ENCODE data around the gene SLC38A1.

The SLC38A1 gene

GRCh38 chr12:46246021-46246700 is 22.7 kb downstream of the SLC38A1 start:
- H3K4me2 ChIP-seq (ENCODE audit: low read length): no peak overlapping the region
- H3K9ac ChIP-seq: no peak overlapping the region
- no peaks in the 10 kb centered on the region for H3K4me1 ChIP-seq
- no peak overlapping the region for H3K4me3 ChIP-seq (ENCODE audit: low read depth, low read length)
- TF ChIP-seq CTCF (IDR thresholded peaks at IDR 0.05): no peak
- H2AFZ ChIP-seq: no peak overlapping the region
- peaks cover 57% of the 10 kb centered on the region for H3K79me2 ChIP-seq
- H3K36me3 ChIP-seq (ENCODE audit: control insufficient read depth, insufficient read depth, low read length): no peaks in the 10 kb centered on the region
- H3K27ac ChIP-seq: no peak overlapping the region
- H3K9me3 ChIP-seq (ENCODE audit: control insufficient read depth, low read length): no peaks in the 10 kb centered on the region
- H3K27me3 ChIP-seq (ENCODE audit: control insufficient read depth, insufficient read depth, low read length): no peaks in the 10 kb centered on the region

- peaks cover 53% of the 10 kb centered on the region for H3K79me2 ChIP-seq
- H3K27ac ChIP-seq: no peak overlapping the region
- H3K36me3 ChIP-seq (ENCODE audit: control insufficient read depth, insufficient read depth, low read length): no peaks in the 10 kb centered on the region
- H3K4me3 ChIP-seq (ENCODE audit: low read depth, low read length): no peak overlapping the region
- no peak overlapping the region for H2AFZ ChIP-seq
- no peak for TF ChIP-seq CTCF (IDR thresholded peaks at IDR 0.05)
- no peak overlapping the region for H3K4me2 ChIP-seq (ENCODE audit: low read length)
- H3K9me3 ChIP-seq (ENCODE audit: control insufficient read depth, low read length): no peaks in the 10 kb centered on the region
- no peak overlapping the region for H3K9ac ChIP-seq
- H3K4me1 ChIP-seq: no peaks in the 10 kb centered on the region
- H3K27me3 ChIP-seq (ENCODE audit: control insufficient read depth, insufficient read depth, low read length): no peaks in the 10 kb centered on the region
Measured at GRCh38 chr12:46244997-46245396, 23.8 kb downstream of the SLC38A1 start.

- Histone ChIP-seq H3K4me1 (no peaks in the 10 kb centered on the region), H3K9me3 (ENCODE audit: control insufficient read depth, low read length) (no peaks in the 10 kb centered on the region), H3K27ac (no peak overlapping the region), H3K4me2 (ENCODE audit: low read length) (no peak overlapping the region), H3K27me3 (ENCODE audit: control insufficient read depth, insufficient read depth, low read length) (no peaks in the 10 kb centered on the region), H3K4me3 (ENCODE audit: low read depth, low read length) (no peak overlapping the region), H2AFZ (no peak overlapping the region), H3K36me3 (ENCODE audit: control insufficient read depth, insufficient read depth, low read length) (no peaks in the 10 kb centered on the region), H3K9ac (no peak overlapping the region), H3K79me2 (peaks cover 49% of the 10 kb centered on the region)
- TF ChIP-seq CTCF (IDR thresholded peaks at IDR 0.05): no peak
Measured at GRCh38 chr12:46244273-46244915, 24.4 kb downstream of the SLC38A1 start.

GRCh38 chr12:46242569-46242968 is 26.3 kb downstream of the SLC38A1 start:
- no peaks in the 10 kb centered on the region for H3K27me3 ChIP-seq (ENCODE audit: control insufficient read depth, insufficient read depth, low read length)
- H2AFZ ChIP-seq: no peak overlapping the region
- no peak overlapping the region for H3K9ac ChIP-seq
- peaks cover 45% of the 10 kb centered on the region for H3K79me2 ChIP-seq
- H3K9me3 ChIP-seq (ENCODE audit: control insufficient read depth, low read length): no peaks in the 10 kb centered on the region
- H3K4me1 ChIP-seq: no peaks in the 10 kb centered on the region
- no peak for TF ChIP-seq CTCF (IDR thresholded peaks at IDR 0.05)
- no peak overlapping the region for H3K4me3 ChIP-seq (ENCODE audit: low read depth, low read length)
- no peaks in the 10 kb centered on the region for H3K36me3 ChIP-seq (ENCODE audit: control insufficient read depth, insufficient read depth, low read length)
- no peak overlapping the region for H3K4me2 ChIP-seq (ENCODE audit: low read length)
- no peak overlapping the region for H3K27ac ChIP-seq

GRCh38 chr12:46240436-46240835 is 28.4 kb downstream of the SLC38A1 start:
- Histone ChIP-seq H3K4me1 (no peaks in the 10 kb centered on the region), H3K27me3 (ENCODE audit: control insufficient read depth, insufficient read depth, low read length) (no peaks in the 10 kb centered on the region), H3K36me3 (ENCODE audit: control insufficient read depth, insufficient read depth, low read length) (no peaks in the 10 kb centered on the region), H3K9me3 (ENCODE audit: control insufficient read depth, low read length) (no peaks in the 10 kb centered on the region), H3K27ac (no peak overlapping the region), H3K79me2 (peaks cover 28% of the 10 kb centered on the region), H3K9ac (no peak overlapping the region), H3K4me2 (ENCODE audit: low read length) (no peak overlapping the region), H2AFZ (no peak overlapping the region), H3K4me3 (ENCODE audit: low read depth, low read length) (no peak overlapping the region)
- TF ChIP-seq CTCF (IDR thresholded peaks at IDR 0.05): no peak

Measured in parathyroid adenoma (tissue), 2 donors.